ENCODE results near the gene FMO2.

FMO2 gene

DNA sequence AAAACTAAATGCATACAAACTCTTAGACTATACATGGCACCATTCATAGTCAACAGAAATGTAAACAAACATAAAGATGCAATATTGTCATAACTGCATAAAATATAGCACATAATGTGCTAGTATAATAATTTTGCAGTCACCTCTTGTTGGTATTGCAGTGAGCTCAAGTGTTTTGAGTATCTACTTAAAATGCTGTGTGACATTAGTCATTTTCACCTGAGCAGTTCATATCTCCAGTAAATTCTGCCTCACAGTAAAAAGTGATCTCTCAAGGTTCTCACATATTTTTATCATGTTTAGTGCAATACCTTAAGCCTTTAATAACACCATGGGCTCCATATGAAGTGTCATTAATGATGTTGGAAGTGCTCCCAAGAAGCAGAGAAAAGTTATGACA is 29.6 kb upstream of the FMO2 start:
- TF ChIP-seq ARNTL (CRISPR knock-in tag; IDR thresholded peaks at IDR 0.05; ENCODE audit: borderline replicate concordance, low read depth) (no peak), ZNF565 (CRISPR knock-in tag; conservative IDR thresholded peaks at IDR 0.05; ENCODE audit: low read depth) (no peak), ZNF8 (CRISPR knock-in tag; IDR thresholded peaks at IDR 0.05) (no peak), GLIS3 (CRISPR knock-in tag; IDR thresholded peaks at IDR 0.05) (no peak), PATZ1 (CRISPR knock-in tag; IDR thresholded peaks at IDR 0.05; ENCODE audit: borderline replicate concordance) (no peak), CSRNP3 (CRISPR knock-in tag; IDR thresholded peaks at IDR 0.05) (no peak), BACH2 (CRISPR knock-in tag; IDR thresholded peaks at IDR 0.05; ENCODE audit: borderline replicate concordance) (no peak), ZFP3 (CRISPR knock-in tag; IDR thresholded peaks at IDR 0.05) (no peak), ISL1 (CRISPR knock-in tag; IDR thresholded peaks at IDR 0.05) (no peak), POU6F1 (CRISPR knock-in tag; IDR thresholded peaks at IDR 0.05; ENCODE audit: borderline replicate concordance, low read depth) (no peak), RARB (CRISPR knock-in tag; IDR thresholded peaks at IDR 0.05) (no peak), CREB5 (CRISPR knock-in tag; IDR thresholded peaks at IDR 0.05; ENCODE audit: low read depth) (no peak), OSR1 (CRISPR knock-in tag; IDR thresholded peaks at IDR 0.05) (no peak), ESRRG (CRISPR knock-in tag; IDR thresholded peaks at IDR 0.05) (no peak), ZNF70 (CRISPR knock-in tag; IDR thresholded peaks at IDR 0.05) (no peak), TOX (CRISPR knock-in tag; IDR thresholded peaks at IDR 0.05; ENCODE audit: borderline replicate concordance) (no peak), TSHZ2 (CRISPR knock-in tag; IDR thresholded peaks at IDR 0.05) (no peak), CSDC2 (CRISPR knock-in tag; IDR thresholded peaks at IDR 0.05) (no peak)
- no peak for ATAC-seq

DNA sequence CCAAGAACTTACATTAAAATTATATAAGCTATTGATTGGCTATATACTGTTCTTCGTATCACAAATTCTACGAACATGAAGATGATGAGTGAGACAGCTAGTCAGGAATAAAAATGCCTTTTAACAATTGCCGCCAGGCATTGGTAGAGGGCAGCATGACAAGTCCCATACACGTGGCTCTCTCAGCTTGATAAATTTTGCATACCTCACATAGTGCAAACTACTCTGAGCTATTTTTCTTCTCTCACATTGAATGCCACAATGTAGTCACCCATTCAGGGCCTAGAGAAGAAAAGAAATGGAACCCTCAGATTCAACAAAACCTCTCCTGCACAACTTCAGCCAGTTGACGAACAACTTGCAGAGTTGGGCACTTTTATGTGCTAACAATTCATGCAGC is 27.0 kb upstream of the FMO2 start:
- ATAC-seq, result no peak
- no peak for TF ChIP-seq RARB (CRISPR knock-in tag; IDR thresholded peaks at IDR 0.05)
- TF ChIP-seq ISL1 (CRISPR knock-in tag; IDR thresholded peaks at IDR 0.05), result no peak
- TF ChIP-seq ZNF565 (CRISPR knock-in tag; conservative IDR thresholded peaks at IDR 0.05; ENCODE audit: low read depth), result no peak
- TF ChIP-seq ZNF70 (CRISPR knock-in tag; IDR thresholded peaks at IDR 0.05), result no peak
- TF ChIP-seq ZNF8 (CRISPR knock-in tag; IDR thresholded peaks at IDR 0.05), result no peak

GRCh38 chr1:171158551-171158950 is 26.5 kb upstream of the FMO2 start:
- no peak for TF ChIP-seq ZNF8 (CRISPR knock-in tag; IDR thresholded peaks at IDR 0.05)
- no peak for TF ChIP-seq TOX (CRISPR knock-in tag; IDR thresholded peaks at IDR 0.05; ENCODE audit: borderline replicate concordance)
- no peak for TF ChIP-seq ZFP3 (CRISPR knock-in tag; IDR thresholded peaks at IDR 0.05)
- TF ChIP-seq TCF4 (CRISPR knock-in tag; IDR thresholded peaks at IDR 0.05; ENCODE audit: borderline replicate concordance), result no peak
- no peak for TF ChIP-seq OSR1 (CRISPR knock-in tag; IDR thresholded peaks at IDR 0.05)
- no peak for TF ChIP-seq CSDC2 (CRISPR knock-in tag; IDR thresholded peaks at IDR 0.05)
- no peak for TF ChIP-seq RARB (CRISPR knock-in tag; IDR thresholded peaks at IDR 0.05)
- TF ChIP-seq POU6F1 (CRISPR knock-in tag; IDR thresholded peaks at IDR 0.05; ENCODE audit: borderline replicate concordance, low read depth), result no peak
- no peak for TF ChIP-seq GLIS3 (CRISPR knock-in tag; IDR thresholded peaks at IDR 0.05)
- no peak for TF ChIP-seq CREB5 (CRISPR knock-in tag; IDR thresholded peaks at IDR 0.05; ENCODE audit: low read depth)
- no peak for TF ChIP-seq PATZ1 (CRISPR knock-in tag; IDR thresholded peaks at IDR 0.05; ENCODE audit: borderline replicate concordance)
- no peak for TF ChIP-seq ZC3H10 (CRISPR knock-in tag; IDR thresholded peaks at IDR 0.05)
- no peak for TF ChIP-seq PPARA (CRISPR knock-in tag; IDR thresholded peaks at IDR 0.05; ENCODE audit: borderline replicate concordance)
- TF ChIP-seq ZNF565 (CRISPR knock-in tag; conservative IDR thresholded peaks at IDR 0.05; ENCODE audit: low read depth), result no peak
- no peak for ATAC-seq

All from SK-N-SH treated with all-trans-retinoic acid at 6 μM for 48 hours (cell line).